ENCODE data around the gene TBC1D5.
"Not testable (repeated sequence)": the region's sequence is repeated elsewhere in the genome, so short reads cannot be mapped to it uniquely, and the experiment has no call there.

TBC1D5 gene

DNA sequence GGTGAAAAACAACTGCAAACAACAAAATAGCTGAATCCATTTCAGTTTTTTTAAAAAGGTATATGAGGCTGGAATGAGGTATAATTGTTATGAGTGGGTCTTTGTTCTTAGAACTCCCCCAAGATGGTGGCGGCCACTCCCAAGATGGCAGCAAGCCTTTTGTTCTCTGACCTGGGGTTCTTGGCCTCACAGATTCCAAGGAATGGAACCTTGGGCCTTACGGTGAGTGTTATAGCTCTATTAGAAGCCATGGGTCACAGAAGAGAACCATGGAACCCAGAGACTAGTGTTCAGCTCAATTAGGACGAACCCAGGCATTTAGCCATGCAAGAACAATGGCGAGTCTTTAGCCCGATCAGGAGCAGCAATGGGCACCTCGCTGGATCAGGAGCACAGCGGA lies 7.1 kb downstream of the TBC1D5 start:
- not testable (repeated sequence) for H3K9me3 ChIP-seq (ENCODE audit: control insufficient read depth, insufficient read depth, low read length); H3K27ac ChIP-seq (ENCODE audit: low read depth, low read length); H3K36me3 ChIP-seq (ENCODE audit: control insufficient read depth, insufficient read depth, low read length); H3K4me3 ChIP-seq (ENCODE audit: low read depth, low read length); H3K4me1 ChIP-seq (ENCODE audit: control insufficient read depth, insufficient read depth, low read length); H3K27me3 ChIP-seq (ENCODE audit: control insufficient read depth, insufficient read depth, low read length); H3K9ac ChIP-seq (ENCODE audit: low read depth, low read length)

DNA sequence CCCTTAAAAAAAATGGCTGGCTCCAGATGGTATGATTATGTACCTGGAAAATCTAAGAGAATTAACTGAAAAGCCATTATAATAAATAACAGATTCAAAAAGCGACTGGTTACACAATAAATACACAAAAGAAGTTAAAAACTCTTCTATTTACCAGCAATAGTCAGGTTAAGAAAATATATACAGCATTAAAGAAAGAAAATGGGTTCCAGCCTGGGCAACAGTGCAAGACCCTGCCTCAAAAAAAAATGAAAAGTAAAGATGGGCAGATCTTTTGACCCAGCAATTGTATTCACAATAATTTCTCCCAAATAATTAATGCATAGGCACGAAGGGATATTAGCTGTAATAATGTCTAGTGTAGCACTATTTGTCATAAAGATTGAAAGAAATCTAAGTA lies 8.7 kb downstream of the TBC1D5 start:
- Histone ChIP-seq H3K9me3 (ENCODE audit: control insufficient read depth, insufficient read depth, low read length) (no peaks in the 10 kb centered on the region), H3K4me1 (ENCODE audit: control insufficient read depth, insufficient read depth, low read length) (no peaks in the 10 kb centered on the region), H3K27ac (ENCODE audit: low read depth, low read length) (no peak overlapping the region), H3K4me3 (ENCODE audit: low read depth, low read length) (no peak overlapping the region), H3K27me3 (ENCODE audit: control insufficient read depth, insufficient read depth, low read length) (no peaks in the 10 kb centered on the region), H3K9ac (ENCODE audit: low read depth, low read length) (no peak overlapping the region), H3K36me3 (ENCODE audit: control insufficient read depth, insufficient read depth, low read length) (0 out of 2 replicates have a peak, but pooled peaks cover 3% of the 10 kb centered on the region)

DNA sequence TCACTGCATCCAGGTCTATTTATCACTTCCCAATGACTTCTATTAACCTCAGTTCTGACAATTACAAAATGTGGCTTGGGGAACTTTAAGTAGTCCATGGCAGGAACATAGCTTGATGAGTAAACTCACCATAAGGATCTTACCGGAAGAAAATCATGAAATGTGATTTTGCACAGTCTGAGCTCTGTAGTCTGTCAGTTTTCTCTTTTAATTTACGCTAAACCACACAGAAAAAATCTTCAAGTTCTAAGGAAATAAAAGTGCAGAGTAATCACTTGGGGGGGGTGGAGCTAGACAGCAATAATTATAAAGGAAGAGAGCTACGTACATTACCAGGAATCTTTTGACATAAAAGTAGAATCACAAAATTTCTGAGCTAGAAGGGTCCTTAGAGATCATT lies 9.2 kb downstream of the TBC1D5 start:
- Histone ChIP-seq H3K36me3 (ENCODE audit: control insufficient read depth, insufficient read depth, low read length) (0 out of 2 replicates have a peak, but pooled peaks cover 3% of the 10 kb centered on the region), H3K4me3 (ENCODE audit: low read depth, low read length) (no peak overlapping the region), H3K4me1 (ENCODE audit: control insufficient read depth, insufficient read depth, low read length) (no peaks in the 10 kb centered on the region), H3K27ac (ENCODE audit: low read depth, low read length) (no peak overlapping the region), H3K9me3 (ENCODE audit: control insufficient read depth, insufficient read depth, low read length) (no peaks in the 10 kb centered on the region), H3K9ac (ENCODE audit: low read depth, low read length) (no peak overlapping the region), H3K27me3 (ENCODE audit: control insufficient read depth, insufficient read depth, low read length) (no peaks in the 10 kb centered on the region)

DNA sequence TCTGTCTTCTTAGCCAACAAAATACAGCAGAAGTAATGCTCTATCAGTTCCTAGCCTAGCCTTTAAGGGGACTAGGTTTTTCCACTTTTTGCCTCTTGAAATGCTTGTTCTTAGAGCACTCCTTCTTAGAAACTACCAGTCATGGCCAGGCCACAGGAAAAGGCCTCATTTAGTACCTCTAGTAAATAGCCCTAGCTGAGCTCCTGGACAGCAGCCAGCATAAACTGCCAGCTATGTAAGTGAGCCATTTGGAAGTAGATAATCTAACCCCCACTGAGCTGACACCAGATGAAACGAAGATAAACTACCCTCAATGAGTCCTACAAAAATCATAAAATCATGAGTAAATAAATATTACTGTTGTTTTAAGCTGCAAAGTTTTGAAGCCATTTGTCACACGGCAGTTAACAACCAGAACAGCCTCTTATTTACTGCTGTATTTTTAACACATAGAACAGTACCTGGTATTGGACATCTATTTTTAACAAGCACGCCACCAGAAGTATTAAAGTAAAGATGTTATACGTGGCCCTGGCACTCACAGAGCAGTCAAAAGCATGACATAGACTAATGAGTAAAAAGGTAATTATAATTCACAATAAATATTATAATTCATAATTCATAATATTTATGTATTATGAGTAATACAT lies 12.0 kb downstream of the TBC1D5 start:
- H3K9me3 ChIP-seq (ENCODE audit: control insufficient read depth, insufficient read depth, low read length), result no peaks in the 10 kb centered on the region
- H3K4me3 ChIP-seq (ENCODE audit: low read depth, low read length), result no peak overlapping the region
- no peak overlapping the region for H3K27ac ChIP-seq (ENCODE audit: low read depth, low read length)
- H3K4me1 ChIP-seq (ENCODE audit: control insufficient read depth, insufficient read depth, low read length), result no peaks in the 10 kb centered on the region
- H3K27me3 ChIP-seq (ENCODE audit: control insufficient read depth, insufficient read depth, low read length), result no peaks in the 10 kb centered on the region
- no peak overlapping the region for H3K9ac ChIP-seq (ENCODE audit: low read depth, low read length)
- peaks cover 5% of the 10 kb centered on the region; the same call in 1 of the 2 replicates for H3K36me3 ChIP-seq (ENCODE audit: control insufficient read depth, insufficient read depth, low read length)

DNA sequence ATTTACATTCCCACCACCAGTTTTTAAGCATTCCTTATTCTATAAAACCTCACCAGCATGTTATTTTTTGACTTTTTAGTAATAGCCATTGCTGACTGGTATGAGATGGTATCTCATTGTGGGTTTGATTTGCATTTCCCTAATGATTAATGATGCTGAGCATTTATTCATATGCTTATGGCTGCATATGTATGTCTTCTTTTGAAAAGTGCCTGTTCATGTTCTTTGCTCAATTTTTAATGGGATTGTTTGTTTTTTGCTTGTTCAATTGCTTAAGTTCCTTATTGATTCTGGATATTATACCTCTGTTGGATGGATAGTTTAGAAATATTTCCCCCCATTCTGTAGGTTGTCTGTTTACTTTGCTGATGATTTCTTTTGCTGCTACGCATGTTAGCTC lies 16.1 kb downstream of the TBC1D5 start:
- H3K4me1 ChIP-seq (ENCODE audit: control insufficient read depth, insufficient read depth, low read length), result no peaks in the 10 kb centered on the region
- H3K27ac ChIP-seq (ENCODE audit: low read depth, low read length), result no peak overlapping the region
- H3K4me3 ChIP-seq (ENCODE audit: low read depth, low read length), result no peak overlapping the region
- peaks cover 5% of the 10 kb centered on the region; the same call in 1 of the 2 replicates for H3K36me3 ChIP-seq (ENCODE audit: control insufficient read depth, insufficient read depth, low read length)
- H3K9me3 ChIP-seq (ENCODE audit: control insufficient read depth, insufficient read depth, low read length), result no peaks in the 10 kb centered on the region
- no peak overlapping the region for H3K9ac ChIP-seq (ENCODE audit: low read depth, low read length)
- no peaks in the 10 kb centered on the region for H3K27me3 ChIP-seq (ENCODE audit: control insufficient read depth, insufficient read depth, low read length)

DNA sequence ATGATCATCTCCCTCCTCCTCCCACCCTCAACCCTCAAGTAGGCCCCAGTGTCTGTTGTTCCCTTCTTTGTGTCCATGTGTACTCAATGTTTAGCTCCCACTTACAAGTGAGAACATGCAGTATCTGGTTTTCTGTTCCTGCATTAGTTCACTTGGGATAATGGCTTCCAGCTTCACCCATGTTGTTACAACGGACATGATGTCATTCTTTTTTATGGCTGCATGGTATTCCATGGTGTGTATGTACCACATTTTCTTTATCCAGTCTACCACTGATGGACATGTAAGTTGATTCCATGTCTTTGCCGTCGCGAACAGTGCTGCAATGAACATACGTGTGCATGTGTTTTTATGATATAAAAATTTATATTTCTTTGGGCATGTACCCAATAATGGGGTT lies 16.6 kb downstream of the TBC1D5 start:
- H3K4me3 ChIP-seq (ENCODE audit: low read depth, low read length); H3K4me1 ChIP-seq (ENCODE audit: control insufficient read depth, insufficient read depth, low read length); H3K9ac ChIP-seq (ENCODE audit: low read depth, low read length); H3K27ac ChIP-seq (ENCODE audit: low read depth, low read length); H3K9me3 ChIP-seq (ENCODE audit: control insufficient read depth, insufficient read depth, low read length); H3K27me3 ChIP-seq (ENCODE audit: control insufficient read depth, insufficient read depth, low read length); H3K36me3 ChIP-seq (ENCODE audit: control insufficient read depth, insufficient read depth, low read length): not testable (repeated sequence)

DNA sequence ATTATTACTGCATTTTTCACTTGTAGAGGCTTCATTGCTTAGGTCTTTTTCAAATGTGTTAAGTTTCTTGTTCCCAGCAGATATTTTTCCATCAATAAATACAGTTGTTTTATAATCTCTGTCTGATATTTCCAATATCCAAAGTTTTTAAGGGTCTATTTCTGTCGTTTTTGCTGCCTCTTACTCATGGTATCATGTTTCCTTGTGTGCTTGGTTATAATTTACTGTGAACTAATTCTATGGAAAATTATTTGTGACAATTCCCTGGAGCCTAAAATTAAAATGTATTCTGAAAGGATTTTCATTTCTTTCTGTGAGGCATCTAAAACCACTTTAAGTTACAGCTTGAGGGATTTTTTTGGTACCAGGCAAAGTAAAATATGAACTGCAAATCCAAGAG lies 17.5 kb downstream of the TBC1D5 start:
- Histone ChIP-seq H3K9me3 (ENCODE audit: control insufficient read depth, insufficient read depth, low read length) (no peaks in the 10 kb centered on the region), H3K9ac (ENCODE audit: low read depth, low read length) (no peak overlapping the region), H3K36me3 (ENCODE audit: control insufficient read depth, insufficient read depth, low read length) (peaks cover 5% of the 10 kb centered on the region; the same call in 1 of the 2 replicates), H3K4me1 (ENCODE audit: control insufficient read depth, insufficient read depth, low read length) (no peaks in the 10 kb centered on the region), H3K27me3 (ENCODE audit: control insufficient read depth, insufficient read depth, low read length) (no peaks in the 10 kb centered on the region), H3K27ac (ENCODE audit: low read depth, low read length) (no peak overlapping the region), H3K4me3 (ENCODE audit: low read depth, low read length) (no peak overlapping the region)

DNA sequence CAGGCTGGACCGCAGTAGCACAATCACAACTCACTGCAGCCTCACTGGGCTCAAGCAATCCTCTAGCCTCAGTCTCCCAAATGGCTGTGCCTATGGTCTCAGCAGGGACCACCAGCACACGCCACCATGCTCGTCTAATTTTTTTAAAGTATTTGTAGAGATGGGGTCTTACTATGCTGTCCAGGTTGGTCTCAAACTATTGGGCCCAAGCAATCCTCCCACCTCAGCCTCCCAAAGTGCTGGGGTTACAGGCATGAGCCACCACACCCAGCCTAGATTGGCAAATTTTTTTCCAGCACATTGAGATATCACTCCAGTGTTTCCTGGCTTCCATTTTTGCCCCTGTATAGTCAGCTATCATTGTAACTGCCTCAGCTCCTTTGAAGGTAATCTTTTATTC lies 18.3 kb downstream of the TBC1D5 start:
- Histone ChIP-seq H3K27me3 (ENCODE audit: control insufficient read depth, insufficient read depth, low read length) (no peaks in the 10 kb centered on the region), H3K4me3 (ENCODE audit: low read depth, low read length) (no peak overlapping the region), H3K27ac (ENCODE audit: low read depth, low read length) (no peak overlapping the region), H3K36me3 (ENCODE audit: control insufficient read depth, insufficient read depth, low read length) (peaks cover 5% of the 10 kb centered on the region; the same call in 1 of the 2 replicates), H3K4me1 (ENCODE audit: control insufficient read depth, insufficient read depth, low read length) (no peaks in the 10 kb centered on the region), H3K9me3 (ENCODE audit: control insufficient read depth, insufficient read depth, low read length) (no peaks in the 10 kb centered on the region), H3K9ac (ENCODE audit: low read depth, low read length) (no peak overlapping the region)

DNA sequence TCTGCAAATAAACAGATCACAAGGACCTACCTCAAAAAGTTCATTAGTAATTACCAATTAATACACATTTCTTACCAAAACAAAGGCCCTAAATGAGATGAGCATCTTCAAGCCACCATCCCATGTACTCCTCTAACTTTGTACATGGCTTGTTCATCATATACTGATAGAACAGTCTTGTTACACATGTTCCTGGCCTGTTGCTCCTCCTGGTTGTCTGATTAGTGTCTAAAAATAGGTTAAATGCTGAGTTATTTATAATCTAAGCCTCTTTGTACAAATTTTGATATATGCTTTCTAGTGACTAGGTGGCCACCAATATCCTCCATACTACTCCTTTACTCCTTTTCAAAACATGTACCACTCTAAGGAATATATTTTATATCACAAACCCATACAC lies 25.0 kb downstream of the TBC1D5 start:
- peaks cover 4% of the 10 kb centered on the region; the same call in 1 of the 2 replicates for H3K36me3 ChIP-seq (ENCODE audit: control insufficient read depth, insufficient read depth, low read length)
- H3K4me1 ChIP-seq (ENCODE audit: control insufficient read depth, insufficient read depth, low read length), result no peaks in the 10 kb centered on the region
- no peak overlapping the region for H3K4me3 ChIP-seq (ENCODE audit: low read depth, low read length)
- peaks cover 9% of the 10 kb centered on the region for H3K9me3 ChIP-seq (ENCODE audit: control insufficient read depth, insufficient read depth, low read length)
- no peaks in the 10 kb centered on the region for H3K27me3 ChIP-seq (ENCODE audit: control insufficient read depth, insufficient read depth, low read length)
- no peak overlapping the region for H3K27ac ChIP-seq (ENCODE audit: low read depth, low read length)
- H3K9ac ChIP-seq (ENCODE audit: low read depth, low read length), result no peak overlapping the region

DNA sequence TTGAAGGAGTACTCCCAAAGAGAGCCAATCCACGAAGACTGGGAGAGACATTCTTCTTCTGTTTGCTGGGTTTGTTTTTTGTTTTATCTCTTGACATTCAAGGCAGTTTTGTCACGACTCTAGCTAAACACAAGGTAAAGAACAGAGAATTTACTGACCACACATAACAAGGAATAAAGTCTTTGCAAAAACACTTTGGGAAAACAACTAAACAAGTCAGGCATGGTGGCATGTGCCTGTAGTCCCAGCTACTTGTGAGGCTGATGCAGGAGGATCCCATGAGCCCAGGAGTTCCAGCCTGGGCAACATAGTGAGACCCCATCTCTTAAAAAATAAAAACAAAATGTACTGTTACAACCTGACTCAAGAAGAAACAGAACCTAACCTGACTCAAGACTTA lies 28.0 kb downstream of the TBC1D5 start:
- no peak overlapping the region for H3K4me3 ChIP-seq (ENCODE audit: low read depth, low read length)
- no peak overlapping the region for H3K9ac ChIP-seq (ENCODE audit: low read depth, low read length)

DNA sequence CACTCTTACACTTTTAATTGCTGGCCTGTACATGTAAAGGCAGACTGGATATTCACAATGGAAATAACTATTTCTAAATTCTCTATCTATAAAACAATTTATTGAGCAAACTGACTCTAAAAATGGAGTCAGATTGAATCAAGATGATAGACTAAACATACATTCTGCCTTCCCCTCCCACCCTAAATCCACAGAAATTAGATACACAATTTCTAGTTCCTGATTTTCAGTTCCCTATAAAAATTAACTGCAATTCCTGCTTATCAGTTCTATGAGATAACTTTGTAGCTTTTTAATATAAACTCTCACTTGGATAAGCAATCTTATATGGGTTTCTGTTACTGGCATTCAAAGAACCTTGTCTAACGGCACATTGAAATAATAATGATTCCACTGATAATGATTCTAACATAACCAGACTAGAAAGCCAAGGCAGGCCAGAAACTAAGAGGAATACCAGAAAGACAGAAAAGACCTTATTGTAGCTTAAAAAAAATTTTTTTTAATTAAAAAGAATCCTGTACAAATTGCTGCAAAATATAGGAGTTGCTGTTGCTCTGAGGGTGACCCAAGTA lies 33.1 kb downstream of the TBC1D5 start:
- H3K4me3 ChIP-seq (ENCODE audit: low read depth, low read length), result no peak overlapping the region
- H3K4me1 ChIP-seq (ENCODE audit: control insufficient read depth, insufficient read depth, low read length), result no peaks in the 10 kb centered on the region
- H3K36me3 ChIP-seq (ENCODE audit: control insufficient read depth, insufficient read depth, low read length), result no peaks in the 10 kb centered on the region
- no peak overlapping the region for H3K9ac ChIP-seq (ENCODE audit: low read depth, low read length)
- 0 out of 2 replicates have a peak, but pooled peaks cover 2% of the 10 kb centered on the region for H3K9me3 ChIP-seq (ENCODE audit: control insufficient read depth, insufficient read depth, low read length)
- H3K27ac ChIP-seq (ENCODE audit: low read depth, low read length), result no peak overlapping the region
- H3K27me3 ChIP-seq (ENCODE audit: control insufficient read depth, insufficient read depth, low read length), result no peaks in the 10 kb centered on the region

More for the DNA sequence above, 28.0 kb downstream of the TBC1D5 start:
- Histone ChIP-seq H3K27me3 (ENCODE audit: control insufficient read depth, insufficient read depth, low read length) (no peaks in the 10 kb centered on the region), H3K4me1 (ENCODE audit: control insufficient read depth, insufficient read depth, low read length) (no peaks in the 10 kb centered on the region), H3K9me3 (ENCODE audit: control insufficient read depth, insufficient read depth, low read length) (peaks cover 9% of the 10 kb centered on the region), H3K36me3 (ENCODE audit: control insufficient read depth, insufficient read depth, low read length) (peaks cover 4% of the 10 kb centered on the region; the same call in 1 of the 2 replicates), H3K27ac (ENCODE audit: low read depth, low read length) (no peak overlapping the region)
